A549 (cell line): ENCODE measurements around the gene DPEP3. TPM values are rescaled to one million over a fixed set of nuclear protein-coding genes. Genes with fewer than 3 reads are reported as not detected.
A peak's percentile ranks its signal among the peaks of the same experiment; 100 is the strongest.

Source experiments
- BHLHE40 ChIP-seq: IDR thresholded peaks from 2 replicates; pipeline ENCODE4 v1.6.1; 2012; ENCODE audit warnings: low read depth, low read length, inconsistent platforms
- CBX2 ChIP-seq: fragments of 200-600 bp; sonication (generic); IDR thresholded peaks from 2 replicates; pipeline ENCODE4 v1.6.1; 2016; ENCODE audit warnings: low read depth, mild to moderate bottlenecking, borderline replicate concordance
- CHD4 ChIP-seq: fragments of 200-600 bp; sonication (generic); IDR thresholded peaks from 2 replicates; pipeline ENCODE4 v1.6.1; 2016; ENCODE audit warnings: antibody characterized with exemption, mild to moderate bottlenecking, borderline replicate concordance
- EHF ChIP-seq: fragments of 250-450 bp; sonication (Bioruptor Pico); IDR thresholded peaks from 2 replicates; pipeline ENCODE4 v1.5.0; 2020; ENCODE audit warnings: mild to moderate bottlenecking
- EP300 ChIP-seq, 2 experiments: fragments of >200 bp; sonication (Bioruptor Twin); formaldehyde crosslinking; IDR thresholded peaks; 2 replicates in 1 of 2; 3 replicates in 1 of 2; pipeline ENCODE4 v1.6.1; 2016 to 2017
- FOSL2 ChIP-seq, 2 experiments: fragments of 450-650 bp in 1 of 2; fragments of >200 bp in 1 of 2; sonication (Bioruptor Twin) in 1 of 2; formaldehyde crosslinking; IDR thresholded peaks; 2 replicates each; pipeline versions ENCODE4 v1.5.0 to v1.6.1; 2016 to 2020; ENCODE audit warnings: mild to moderate bottlenecking in 1 of 2, moderate library complexity in 1 of 2
- HEYL ChIP-seq: fragments of 250-450 bp; sonication (Bioruptor Pico); IDR thresholded peaks from 2 replicates; pipeline ENCODE4 v1.8.0; 2021; ENCODE audit warnings: mild to moderate bottlenecking, moderate library complexity
- HOXA7 ChIP-seq: fragments of 250-450 bp; sonication (Bioruptor Pico); IDR thresholded peaks from 2 replicates; pipeline ENCODE4 v1.5.0; 2020; ENCODE audit warnings: mild to moderate bottlenecking, moderate library complexity
- HOXB5 ChIP-seq: fragments of 250-450 bp; sonication (Bioruptor Pico); IDR thresholded peaks from 2 replicates; pipeline ENCODE4 v1.5.0; 2020; ENCODE audit warnings: mild to moderate bottlenecking, moderate library complexity
- JUN ChIP-seq, 2 experiments: fragments of >200 bp; sonication (Bioruptor Twin); formaldehyde crosslinking; IDR thresholded peaks; 2 replicates in 1 of 2; 3 replicates in 1 of 2; pipeline ENCODE4 v1.6.1; 2016 to 2017
- JUNB ChIP-seq: fragments of >200 bp; sonication (Bioruptor Twin); formaldehyde crosslinking; IDR thresholded peaks from 2 replicates; pipeline ENCODE4 v1.6.1; 2016
- KDM1A ChIP-seq: fragments of 200-600 bp; sonication (generic); IDR thresholded peaks from 2 replicates; pipeline ENCODE4 v1.6.1; 2016; ENCODE audit warnings: low read depth, mild to moderate bottlenecking
- MAFK ChIP-seq: fragments of 450-650 bp; IDR thresholded peaks from 2 replicates; pipeline ENCODE4 v1.6.1; 2014; ENCODE audit not compliant: partially characterized antibody
- MYC ChIP-seq: IDR thresholded peaks from 2 replicates; pipeline ENCODE4 v1.6.1; 2012; ENCODE audit warnings: mild to moderate bottlenecking, inconsistent platforms, low read length, improper control_type of control experiment, borderline replicate concordance
- NR3C1 ChIP-seq: fragments of >200 bp; sonication (Bioruptor Twin); formaldehyde crosslinking; IDR thresholded peaks from 3 replicates; pipeline ENCODE4 v1.6.1; 2017
- PHF8 ChIP-seq: fragments of 200-600 bp; sonication (generic); IDR thresholded peaks from 2 replicates; pipeline ENCODE4 v1.6.1; 2016; ENCODE audit warnings: low read depth, mild to moderate bottlenecking, antibody characterized with exemption, moderate library complexity, borderline replicate concordance
- RFX5 ChIP-seq: fragments of 450-650 bp; IDR thresholded peaks from 2 replicates; pipeline ENCODE4 v1.7.1; 2014; ENCODE audit warnings: antibody characterized with exemption, mild to moderate bottlenecking, moderate library complexity
- RNF2 ChIP-seq: fragments of 200-600 bp; sonication (generic); IDR thresholded peaks from 2 replicates; pipeline ENCODE4 v1.6.1; 2016; ENCODE audit warnings: low read depth, mild to moderate bottlenecking, antibody characterized with exemption, moderate library complexity, borderline replicate concordance
- TP53 ChIP-seq: fragments of 250-450 bp; sonication (Bioruptor Pico); IDR thresholded peaks from 2 replicates; pipeline ENCODE4 v1.5.0; 2021; ENCODE audit warnings: mild to moderate bottlenecking, moderate library complexity
- polyA plus RNA-seq, 4 experiments: library from polyadenylated mRNA; depleted of rRNA in 3 of 4; stranded (reverse); fragments of >200 nt; fragmentation: RNase III in 1 of 4; extraction: RNeasy Plus Mini Kit Qiagen cat#74134 plus additional on column Dnase treatment in 1 of 4; gene quantifications; 2 replicates in 3 of 4; 3 replicates in 1 of 4; pipeline ENCODE4 v1.2.3, GENCODE V29; 2011 to 2017
- TF ChIP-seq, protein P1 (sequence below): fragments of >200 bp; sonication (Bioruptor Twin); formaldehyde crosslinking; IDR thresholded peaks from 3 replicates; pipeline ENCODE4 v1.5.1; 2016
- TF ChIP-seq, protein P2 (sequence below): fragments of 250-450 bp; sonication (Bioruptor Pico); IDR thresholded peaks from 2 replicates; pipeline ENCODE4 v1.5.0; 2021; ENCODE audit warnings: mild to moderate bottlenecking, moderate library complexity, borderline replicate concordance
- TF ChIP-seq, protein P3 (sequence below): fragments of 150-350 bp; IDR thresholded peaks from 2 replicates; pipeline ENCODE4 v1.6.1; 2014; ENCODE audit warnings: low read depth, mild to moderate bottlenecking, low read length
- TF ChIP-seq, protein P4 (sequence below): fragments of >200 bp; sonication (Bioruptor Twin); formaldehyde crosslinking; IDR thresholded peaks from 3 replicates; pipeline ENCODE4 v1.6.1; 2016
- TF ChIP-seq, protein P5 (sequence below): fragments of >200 bp; sonication (Bioruptor Twin); formaldehyde crosslinking; IDR thresholded peaks from 2 replicates; pipeline ENCODE4 v1.6.1; 2016

DPEP3 gene
- polyA plus RNA-seq, 2 of the 4 experiments (the other 2 are of a cell fraction) = not detected

DNA sequence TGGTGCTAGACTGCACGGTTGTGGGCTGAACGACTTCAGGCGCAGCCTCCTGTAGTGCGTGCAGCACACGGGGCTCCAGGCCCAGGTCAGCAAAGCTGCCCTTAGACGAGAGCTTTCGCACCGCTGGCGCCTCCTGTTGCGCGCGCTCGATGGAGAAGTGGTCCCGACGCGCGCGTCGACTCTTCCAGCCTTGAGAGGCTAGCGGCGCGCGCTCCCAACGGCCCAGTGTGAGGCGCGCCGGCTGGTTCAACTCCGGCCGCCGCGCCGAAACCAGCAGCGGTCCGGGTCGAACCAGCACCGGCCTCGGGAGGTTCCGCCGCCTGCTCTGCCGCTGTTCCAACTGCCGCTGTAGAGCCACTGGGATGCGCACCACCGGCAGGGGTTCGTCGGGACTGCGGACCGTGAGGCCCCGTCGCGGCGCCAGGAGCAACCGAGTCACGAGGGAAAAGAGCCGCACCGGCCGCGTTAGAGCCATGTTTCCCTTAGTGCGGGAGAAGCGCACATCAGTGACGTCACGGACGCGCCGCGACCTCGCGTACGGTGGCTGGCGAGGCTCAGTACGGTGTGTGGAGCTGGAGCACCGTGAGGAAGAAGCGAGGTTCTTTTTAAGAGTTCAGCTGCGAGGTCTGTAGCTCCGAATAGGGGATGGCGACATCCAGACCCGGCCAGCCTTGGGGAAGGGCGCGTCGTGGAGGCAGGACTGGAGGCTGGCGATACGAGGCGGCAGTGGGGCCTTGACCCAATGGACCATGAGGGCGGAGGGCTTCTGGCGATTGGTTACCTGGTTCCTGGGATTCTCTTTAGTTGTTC is 42.6 kb upstream of the DPEP3 start, which contains the start of the genes DDX28 and DUS2 (continued):
- TF ChIP-seq, protein P1, sequence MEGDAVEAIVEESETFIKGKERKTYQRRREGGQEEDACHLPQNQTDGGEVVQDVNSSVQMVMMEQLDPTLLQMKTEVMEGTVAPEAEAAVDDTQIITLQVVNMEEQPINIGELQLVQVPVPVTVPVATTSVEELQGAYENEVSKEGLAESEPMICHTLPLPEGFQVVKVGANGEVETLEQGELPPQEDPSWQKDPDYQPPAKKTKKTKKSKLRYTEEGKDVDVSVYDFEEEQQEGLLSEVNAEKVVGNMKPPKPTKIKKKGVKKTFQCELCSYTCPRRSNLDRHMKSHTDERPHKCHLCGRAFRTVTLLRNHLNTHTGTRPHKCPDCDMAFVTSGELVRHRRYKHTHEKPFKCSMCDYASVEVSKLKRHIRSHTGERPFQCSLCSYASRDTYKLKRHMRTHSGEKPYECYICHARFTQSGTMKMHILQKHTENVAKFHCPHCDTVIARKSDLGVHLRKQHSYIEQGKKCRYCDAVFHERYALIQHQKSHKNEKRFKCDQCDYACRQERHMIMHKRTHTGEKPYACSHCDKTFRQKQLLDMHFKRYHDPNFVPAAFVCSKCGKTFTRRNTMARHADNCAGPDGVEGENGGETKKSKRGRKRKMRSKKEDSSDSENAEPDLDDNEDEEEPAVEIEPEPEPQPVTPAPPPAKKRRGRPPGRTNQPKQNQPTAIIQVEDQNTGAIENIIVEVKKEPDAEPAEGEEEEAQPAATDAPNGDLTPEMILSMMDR = no peak
- TF ChIP-seq EP300 (IDR thresholded peaks at IDR 0.05) = no peak
- TF ChIP-seq MAFK = peak; percentile 5
- no peak for TF ChIP-seq EHF (CRISPR knock-in tag)
- no peak for TF ChIP-seq CHD4
- no peak for TF ChIP-seq KDM1A
- peak; percentile 89 for TF ChIP-seq MYC
- no peak for TF ChIP-seq NR3C1
- TF ChIP-seq PHF8 = peak; percentile 84
- TF ChIP-seq RFX5 = 0 out of 2 replicates have a peak, but pooled peaks have one; percentile 63
- TF ChIP-seq HOXB5 = no peak
- TF ChIP-seq HEYL (CRISPR knock-in tag) = no peak
- TF ChIP-seq, protein P2, sequence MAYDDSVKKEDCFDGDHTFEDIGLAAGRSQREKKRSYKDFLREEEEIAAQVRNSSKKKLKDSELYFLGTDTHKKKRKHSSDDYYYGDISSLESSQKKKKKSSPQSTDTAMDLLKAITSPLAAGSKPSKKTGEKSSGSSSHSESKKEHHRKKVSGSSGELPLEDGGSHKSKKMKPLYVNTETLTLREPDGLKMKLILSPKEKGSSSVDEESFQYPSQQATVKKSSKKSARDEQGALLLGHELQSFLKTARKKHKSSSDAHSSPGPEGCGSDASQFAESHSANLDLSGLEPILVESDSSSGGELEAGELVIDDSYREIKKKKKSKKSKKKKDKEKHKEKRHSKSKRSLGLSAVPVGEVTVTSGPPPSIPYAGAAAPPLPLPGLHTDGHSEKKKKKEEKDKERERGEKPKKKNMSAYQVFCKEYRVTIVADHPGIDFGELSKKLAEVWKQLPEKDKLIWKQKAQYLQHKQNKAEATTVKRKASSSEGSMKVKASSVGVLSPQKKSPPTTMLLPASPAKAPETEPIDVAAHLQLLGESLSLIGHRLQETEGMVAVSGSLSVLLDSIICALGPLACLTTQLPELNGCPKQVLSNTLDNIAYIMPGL (CRISPR knock-in tag) = no peak
- TF ChIP-seq BHLHE40 = no peak
- TF ChIP-seq, protein P3, sequence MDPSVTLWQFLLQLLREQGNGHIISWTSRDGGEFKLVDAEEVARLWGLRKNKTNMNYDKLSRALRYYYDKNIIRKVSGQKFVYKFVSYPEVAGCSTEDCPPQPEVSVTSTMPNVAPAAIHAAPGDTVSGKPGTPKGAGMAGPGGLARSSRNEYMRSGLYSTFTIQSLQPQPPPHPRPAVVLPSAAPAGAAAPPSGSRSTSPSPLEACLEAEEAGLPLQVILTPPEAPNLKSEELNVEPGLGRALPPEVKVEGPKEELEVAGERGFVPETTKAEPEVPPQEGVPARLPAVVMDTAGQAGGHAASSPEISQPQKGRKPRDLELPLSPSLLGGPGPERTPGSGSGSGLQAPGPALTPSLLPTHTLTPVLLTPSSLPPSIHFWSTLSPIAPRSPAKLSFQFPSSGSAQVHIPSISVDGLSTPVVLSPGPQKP = no peak
- TF ChIP-seq FOSL2 (IDR thresholded peaks at IDR 0.05) = no peak
- TF ChIP-seq FOSL2 (CRISPR knock-in tag; IDR thresholded peaks at IDR 0.05) = peak; percentile 36; the same call in 1 of the 2 replicates
- no peak for TF ChIP-seq HOXA7 (CRISPR knock-in tag)
- TF ChIP-seq, protein P4, sequence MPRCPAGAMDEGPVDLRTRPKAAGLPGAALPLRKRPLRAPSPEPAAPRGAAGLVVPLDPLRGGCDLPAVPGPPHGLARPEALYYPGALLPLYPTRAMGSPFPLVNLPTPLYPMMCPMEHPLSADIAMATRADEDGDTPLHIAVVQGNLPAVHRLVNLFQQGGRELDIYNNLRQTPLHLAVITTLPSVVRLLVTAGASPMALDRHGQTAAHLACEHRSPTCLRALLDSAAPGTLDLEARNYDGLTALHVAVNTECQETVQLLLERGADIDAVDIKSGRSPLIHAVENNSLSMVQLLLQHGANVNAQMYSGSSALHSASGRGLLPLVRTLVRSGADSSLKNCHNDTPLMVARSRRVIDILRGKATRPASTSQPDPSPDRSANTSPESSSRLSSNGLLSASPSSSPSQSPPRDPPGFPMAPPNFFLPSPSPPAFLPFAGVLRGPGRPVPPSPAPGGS = peak; percentile 69; the same call in 2 of the 3 replicates
- TF ChIP-seq CBX2 = no peak
- no peak for TF ChIP-seq JUNB
- no peak for TF ChIP-seq TP53 (CRISPR knock-in tag)
- TF ChIP-seq, protein P5, sequence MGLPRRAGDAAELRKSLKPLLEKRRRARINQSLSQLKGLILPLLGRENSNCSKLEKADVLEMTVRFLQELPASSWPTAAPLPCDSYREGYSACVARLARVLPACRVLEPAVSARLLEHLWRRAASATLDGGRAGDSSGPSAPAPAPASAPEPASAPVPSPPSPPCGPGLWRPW = no peak
- TF ChIP-seq JUN (IDR thresholded peaks at IDR 0.05) = peak in 1 of 2 experiments; percentile 93; a peak in 4 of 5 replicates
- no peak for TF ChIP-seq RNF2
